ENCODE results near the gene STK32C.
"Not testable (repeated sequence)": the region's sequence is repeated elsewhere in the genome, so short reads cannot be mapped to it uniquely, and the experiment has no call there.

Gene STK32C

DNA sequence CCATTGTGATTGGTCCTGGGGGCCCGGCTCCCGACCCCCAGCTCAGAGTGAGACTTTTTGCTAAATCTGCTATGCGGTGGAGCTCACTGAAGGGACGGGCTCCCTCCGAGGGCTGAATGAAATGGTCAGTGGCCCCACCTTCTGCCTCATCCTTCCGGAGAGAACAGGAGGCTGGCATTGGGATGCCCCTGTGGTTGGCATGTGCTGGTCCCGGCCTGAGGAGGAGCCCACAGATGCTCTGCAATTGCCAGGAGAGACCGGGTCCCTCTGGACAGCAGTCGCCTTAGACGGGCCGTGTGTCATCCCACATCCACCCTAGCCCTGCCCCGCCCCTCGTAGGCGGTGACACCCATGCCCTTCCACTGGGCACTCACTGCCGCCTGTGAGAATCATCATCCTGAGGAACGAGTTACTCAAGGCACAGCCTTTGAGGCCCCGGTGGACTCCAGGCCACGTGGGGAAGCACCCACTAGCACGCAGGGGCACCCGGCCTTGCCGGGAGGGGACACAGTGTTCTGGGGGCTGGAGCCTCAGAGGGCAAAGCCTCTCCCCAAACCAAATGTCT is 142.3 kb downstream of the STK32C start:
- H3K9me3 ChIP-seq (ENCODE audit: control insufficient read depth, insufficient read depth, low read length), result no peaks in the 10 kb centered on the region
- no peak for DNase-seq (ENCODE audit: low read depth, low spot score)
- H3K4me3 ChIP-seq (ENCODE audit: low read length), result no peak overlapping the region
- H3K36me3 ChIP-seq (ENCODE audit: control insufficient read depth, insufficient read depth, low read length), result no peaks in the 10 kb centered on the region
- H3K4me1 ChIP-seq (ENCODE audit: control insufficient read depth, insufficient read depth, low read length), result peaks cover 2% of the 10 kb centered on the region
- no peaks in the 10 kb centered on the region for H3K27me3 ChIP-seq (ENCODE audit: control insufficient read depth, insufficient read depth, low read length)
- no peak overlapping the region for H3K27ac ChIP-seq (ENCODE audit: low read length)
- WGBS (ENCODE audit: insufficient coverage, insufficient read length), result no CpG with 5 or more reads among the region's 21 CpGs

- Histone ChIP-seq H3K27me3 (ENCODE audit: control insufficient read depth, insufficient read depth, low read length) (no peaks in the 10 kb centered on the region), H3K9me3 (ENCODE audit: control insufficient read depth, insufficient read depth, low read length) (no peaks in the 10 kb centered on the region), H3K4me3 (ENCODE audit: low read length) (no peak overlapping the region), H3K36me3 (ENCODE audit: control insufficient read depth, insufficient read depth, low read length) (no peaks in the 10 kb centered on the region), H3K27ac (ENCODE audit: low read length) (no peak overlapping the region), H3K4me1 (ENCODE audit: control insufficient read depth, insufficient read depth, low read length) (peaks cover 2% of the 10 kb centered on the region)
- WGBS (ENCODE audit: insufficient coverage, insufficient read length), result no CpG with 5 or more reads among the region's 20 CpGs
- no peak for DNase-seq (ENCODE audit: low read depth, low spot score)
Measured at GRCh38 chr10:132164761-132165278, 142.9 kb downstream of the STK32C start.

DNA sequence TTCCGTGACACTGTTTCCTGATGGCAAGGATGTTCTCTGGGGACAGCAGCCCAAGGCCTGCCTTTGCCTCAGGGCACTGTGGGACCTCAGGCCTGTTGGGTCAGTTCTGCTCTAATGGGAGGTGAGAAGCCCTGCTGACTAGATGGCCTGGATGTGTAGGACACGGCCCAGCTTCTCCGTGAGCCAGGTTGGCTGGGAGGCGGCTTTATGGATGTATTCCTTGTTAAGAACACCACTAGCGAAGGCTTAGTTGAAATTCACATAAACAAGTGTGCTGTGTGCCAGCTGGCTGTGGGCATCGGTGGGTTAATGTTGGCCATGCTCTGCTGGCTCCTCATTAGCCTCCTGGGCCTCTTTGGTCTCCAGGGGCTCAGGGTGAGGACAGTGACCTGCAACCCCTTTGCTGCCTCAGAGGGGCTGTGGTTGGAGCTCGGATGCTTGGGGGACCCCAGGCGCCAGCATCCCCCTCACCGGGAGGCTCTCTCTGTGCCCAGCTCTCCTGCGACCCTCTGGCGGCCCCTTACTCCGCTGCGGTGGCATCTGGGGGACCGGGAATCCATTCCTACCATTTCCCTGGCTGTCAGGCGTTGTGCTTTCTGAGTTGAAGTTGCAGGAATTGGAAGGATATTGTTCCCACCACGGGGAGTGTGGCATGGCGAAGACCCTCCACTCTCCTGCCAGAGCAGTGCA is 143.8 kb downstream of the STK32C start:
- Histone ChIP-seq H3K4me3 (ENCODE audit: low read length) (no peak overlapping the region), H3K27ac (ENCODE audit: low read length) (no peak overlapping the region), H3K9me3 (ENCODE audit: control insufficient read depth, insufficient read depth, low read length) (no peaks in the 10 kb centered on the region), H3K4me1 (ENCODE audit: control insufficient read depth, insufficient read depth, low read length) (peaks cover 2% of the 10 kb centered on the region; the same call in 1 of the 2 replicates), H3K36me3 (ENCODE audit: control insufficient read depth, insufficient read depth, low read length) (no peaks in the 10 kb centered on the region), H3K27me3 (ENCODE audit: control insufficient read depth, insufficient read depth, low read length) (no peaks in the 10 kb centered on the region)
- WGBS (ENCODE audit: insufficient coverage, insufficient read length), result no CpG with 5 or more reads among the region's 17 CpGs
- no peak for DNase-seq (ENCODE audit: low read depth, low spot score)

- Histone ChIP-seq H3K4me3 (ENCODE audit: low read length) (no peak overlapping the region), H3K9me3 (ENCODE audit: control insufficient read depth, insufficient read depth, low read length) (no peaks in the 10 kb centered on the region), H3K27me3 (ENCODE audit: control insufficient read depth, insufficient read depth, low read length) (no peaks in the 10 kb centered on the region), H3K4me1 (ENCODE audit: control insufficient read depth, insufficient read depth, low read length) (peaks cover 2% of the 10 kb centered on the region; the same call in 1 of the 2 replicates), H3K27ac (ENCODE audit: low read length) (no peak overlapping the region), H3K36me3 (ENCODE audit: control insufficient read depth, insufficient read depth, low read length) (no peaks in the 10 kb centered on the region)
- no peak for DNase-seq (ENCODE audit: low read depth, low spot score)
- WGBS (ENCODE audit: insufficient coverage, insufficient read length), result no CpG with 5 or more reads among the region's 16 CpGs
Measured at GRCh38 chr10:132163278-132163765, 144.4 kb downstream of the STK32C start.

GRCh38 chr10:132162590-132163277 is 145.0 kb downstream of the STK32C start:
- no CpG with 5 or more reads among the region's 10 CpGs for WGBS (ENCODE audit: insufficient coverage, insufficient read length)
- H3K27ac ChIP-seq (ENCODE audit: low read length), result no peak overlapping the region
- no peak overlapping the region for H3K4me3 ChIP-seq (ENCODE audit: low read length)
- no peaks in the 10 kb centered on the region for H3K27me3 ChIP-seq (ENCODE audit: control insufficient read depth, insufficient read depth, low read length)
- peaks cover 2% of the 10 kb centered on the region; the same call in 1 of the 2 replicates for H3K4me1 ChIP-seq (ENCODE audit: control insufficient read depth, insufficient read depth, low read length)
- no peaks in the 10 kb centered on the region for H3K9me3 ChIP-seq (ENCODE audit: control insufficient read depth, insufficient read depth, low read length)
- no peaks in the 10 kb centered on the region for H3K36me3 ChIP-seq (ENCODE audit: control insufficient read depth, insufficient read depth, low read length)
- no peak for DNase-seq (ENCODE audit: low read depth, low spot score)

- Histone ChIP-seq H3K4me3 (ENCODE audit: low read length) (no peak overlapping the region), H3K4me1 (ENCODE audit: control insufficient read depth, insufficient read depth, low read length) (peaks cover 2% of the 10 kb centered on the region; the same call in 1 of the 2 replicates), H3K36me3 (ENCODE audit: control insufficient read depth, insufficient read depth, low read length) (no peaks in the 10 kb centered on the region), H3K27ac (ENCODE audit: low read length) (no peak overlapping the region), H3K27me3 (ENCODE audit: control insufficient read depth, insufficient read depth, low read length) (no peaks in the 10 kb centered on the region), H3K9me3 (ENCODE audit: control insufficient read depth, insufficient read depth, low read length) (no peaks in the 10 kb centered on the region)
- WGBS (ENCODE audit: insufficient coverage, insufficient read length), result no CpG with 5 or more reads among the region's 12 CpGs
- DNase-seq (ENCODE audit: low read depth, low spot score), result no peak
Measured at GRCh38 chr10:132162021-132162531, 145.7 kb downstream of the STK32C start.

DNA sequence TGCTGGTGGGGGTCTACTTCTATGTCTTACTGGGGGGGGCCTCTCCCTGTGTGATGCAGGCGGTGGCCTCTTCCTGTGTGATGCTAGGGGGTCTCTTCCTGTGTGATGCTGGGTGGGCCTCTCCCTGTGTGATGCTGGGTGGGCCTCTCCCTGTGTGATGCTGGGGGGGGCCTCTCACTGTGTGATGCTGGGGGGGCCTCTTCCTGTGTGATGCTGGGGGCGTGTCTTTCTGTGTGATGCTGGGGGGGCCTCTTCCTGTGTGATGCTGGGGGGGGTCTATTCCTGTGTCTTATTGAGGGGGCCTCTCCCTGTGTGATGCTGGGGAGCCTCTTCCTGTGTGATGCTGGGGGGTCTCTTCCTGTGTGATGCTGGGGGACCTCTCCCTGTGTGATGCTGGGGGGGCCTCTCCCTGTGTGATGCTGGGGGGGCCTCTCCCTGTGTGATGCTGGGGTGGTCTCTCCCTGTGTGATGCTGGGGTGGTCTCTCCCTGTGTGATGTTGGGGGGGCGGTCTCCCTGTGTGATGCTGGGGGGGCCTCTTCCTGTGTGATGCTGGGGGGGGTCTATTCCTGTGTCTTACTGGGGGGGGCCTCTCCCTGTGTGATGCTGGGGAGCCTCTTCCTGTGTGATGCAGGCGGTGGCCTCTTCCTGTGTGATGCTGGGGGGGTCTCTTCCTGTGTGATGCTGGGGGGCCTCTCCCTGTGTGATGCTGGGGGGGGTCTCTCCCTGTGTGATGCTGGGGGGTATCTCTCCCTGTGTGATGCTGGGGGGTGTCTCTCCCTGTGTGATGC is 146.7 kb downstream of the STK32C start:
- H3K4me3 ChIP-seq (ENCODE audit: low read length); H3K9me3 ChIP-seq (ENCODE audit: control insufficient read depth, insufficient read depth, low read length); H3K36me3 ChIP-seq (ENCODE audit: control insufficient read depth, insufficient read depth, low read length); H3K4me1 ChIP-seq (ENCODE audit: control insufficient read depth, insufficient read depth, low read length); H3K27ac ChIP-seq (ENCODE audit: low read length); DNase-seq (ENCODE audit: low read depth, low spot score); H3K27me3 ChIP-seq (ENCODE audit: control insufficient read depth, insufficient read depth, low read length): not testable (repeated sequence)
- WGBS (ENCODE audit: insufficient coverage, insufficient read length), result no CpG with 5 or more reads among the region's 4 CpGs

GRCh38 chr10:132160231-132160630 is 147.5 kb downstream of the STK32C start:
- H3K9me3 ChIP-seq (ENCODE audit: control insufficient read depth, insufficient read depth, low read length); H3K27me3 ChIP-seq (ENCODE audit: control insufficient read depth, insufficient read depth, low read length); H3K4me3 ChIP-seq (ENCODE audit: low read length); H3K27ac ChIP-seq (ENCODE audit: low read length); H3K4me1 ChIP-seq (ENCODE audit: control insufficient read depth, insufficient read depth, low read length); H3K36me3 ChIP-seq (ENCODE audit: control insufficient read depth, insufficient read depth, low read length); DNase-seq (ENCODE audit: low read depth, low spot score): not testable (repeated sequence)

GRCh38 chr10:132159302-132160230 is 148.2 kb downstream of the STK32C start:
- H3K9me3 ChIP-seq (ENCODE audit: control insufficient read depth, insufficient read depth, low read length), result not testable (repeated sequence)
- WGBS (ENCODE audit: insufficient coverage, insufficient read length), result no CpG with 5 or more reads among the region's 7 CpGs

More at GRCh38 chr10:132159302-132160230, 148.2 kb downstream of the STK32C start:
- not testable (repeated sequence) for H3K4me3 ChIP-seq (ENCODE audit: low read length); H3K27ac ChIP-seq (ENCODE audit: low read length); DNase-seq (ENCODE audit: low read depth, low spot score); H3K27me3 ChIP-seq (ENCODE audit: control insufficient read depth, insufficient read depth, low read length); H3K4me1 ChIP-seq (ENCODE audit: control insufficient read depth, insufficient read depth, low read length); H3K36me3 ChIP-seq (ENCODE audit: control insufficient read depth, insufficient read depth, low read length)
